Measurements from ENCODE around the gene FAF1.
A peak's percentile ranks its signal among the peaks of the same experiment; 100 is the strongest.
"Not testable (repeated sequence)": the region's sequence is repeated elsewhere in the genome, so short reads cannot be mapped to it uniquely, and the experiment has no call there.

The FAF1 gene

DNA sequence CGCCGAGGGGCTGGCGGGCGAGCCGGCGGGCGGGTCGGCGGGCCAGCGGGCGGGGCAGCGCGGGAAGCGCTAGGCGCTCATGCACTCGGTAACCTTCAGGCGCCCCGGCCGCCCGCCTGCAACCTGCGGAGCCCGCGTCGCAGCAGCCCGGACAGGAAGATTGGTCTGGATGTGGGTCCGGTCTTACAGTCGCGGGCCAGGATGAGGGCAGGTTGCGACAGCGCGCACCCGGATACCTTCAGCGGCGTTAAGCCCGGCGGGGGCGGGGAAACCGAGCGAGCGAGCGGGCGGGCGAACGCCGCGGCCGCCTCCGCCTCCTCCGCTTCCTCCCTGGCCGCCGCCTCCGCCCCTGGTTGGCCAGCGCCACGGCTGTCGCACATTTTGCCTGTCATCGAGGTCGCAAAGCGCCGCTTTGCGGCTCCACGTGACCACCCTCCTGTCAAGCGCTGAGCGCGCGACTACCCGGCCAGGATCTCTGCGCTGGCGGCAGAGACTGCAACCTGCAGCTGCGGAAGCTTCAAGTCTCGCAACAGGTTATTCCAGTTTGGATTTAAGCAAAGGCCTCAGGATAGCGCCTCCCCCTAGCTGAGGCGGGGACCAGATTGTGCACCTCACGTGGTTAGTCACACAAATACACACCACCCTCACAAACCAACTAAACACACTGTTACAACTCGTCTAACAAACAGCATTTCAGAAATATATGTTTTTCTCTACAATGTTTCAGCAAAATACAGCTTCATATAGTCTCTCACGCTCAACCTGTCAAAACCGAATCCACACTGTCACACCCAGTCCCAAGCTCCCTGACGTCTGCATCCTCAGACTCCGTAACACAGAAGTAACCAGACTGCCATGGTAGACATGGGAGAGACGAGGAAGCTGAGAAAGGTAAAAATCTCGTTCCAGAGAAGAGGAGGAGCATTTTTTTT, at the start of gene FAF1:
Gene FAF1 (minus strand): TSS at position 355 of the 932 bp plus-strand sequence. CDS start 456 bp downstream, outside the sequence.
- DNase-seq, result peak; percentile 97 to 98 (median 97)

DNA sequence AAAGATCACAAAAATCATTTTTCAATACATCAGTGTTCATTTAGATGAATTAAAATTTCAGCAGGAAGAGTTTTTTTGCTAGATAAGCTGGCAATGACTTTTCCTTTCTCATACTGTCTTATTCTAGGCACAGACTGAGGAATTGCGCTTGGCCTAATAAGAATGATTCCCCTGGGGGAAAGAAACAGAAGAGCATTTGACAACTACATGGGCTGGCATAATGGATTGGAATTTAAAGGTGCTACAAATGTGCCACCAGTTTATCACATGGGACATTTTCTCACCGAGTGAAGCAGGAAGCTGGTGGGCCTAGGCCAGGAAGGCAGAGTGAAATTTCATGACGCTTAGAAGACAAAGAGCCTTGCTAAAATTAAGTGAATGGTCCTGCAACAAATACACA, 49.3 kb upstream of the FAF1 start:
- DNase-seq, result no peak

- DNase-seq, result not testable (repeated sequence)
Measured at GRCh38 chr1:51005549-51005948, 45.5 kb upstream of the FAF1 start.

DNA sequence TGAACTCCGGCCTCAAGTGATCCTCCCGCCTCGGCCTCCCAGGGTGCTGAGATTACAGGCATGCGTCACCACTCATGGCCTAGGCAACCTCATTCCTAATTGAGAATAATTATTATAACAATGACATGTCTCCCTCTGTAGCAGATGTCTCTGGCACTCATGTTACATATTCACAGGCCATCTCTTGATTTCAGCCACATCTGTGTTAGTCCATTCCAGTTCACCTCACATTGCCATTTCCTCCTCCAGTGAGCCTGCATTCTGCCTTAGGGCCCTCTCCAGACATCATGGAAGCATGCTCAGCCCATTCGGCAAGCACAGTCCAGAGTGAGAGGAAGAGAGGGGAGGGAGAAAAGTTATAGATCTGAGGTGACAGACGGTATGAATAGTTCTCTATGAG, 42.4 kb upstream of the FAF1 start:
- no peak for DNase-seq

DNA sequence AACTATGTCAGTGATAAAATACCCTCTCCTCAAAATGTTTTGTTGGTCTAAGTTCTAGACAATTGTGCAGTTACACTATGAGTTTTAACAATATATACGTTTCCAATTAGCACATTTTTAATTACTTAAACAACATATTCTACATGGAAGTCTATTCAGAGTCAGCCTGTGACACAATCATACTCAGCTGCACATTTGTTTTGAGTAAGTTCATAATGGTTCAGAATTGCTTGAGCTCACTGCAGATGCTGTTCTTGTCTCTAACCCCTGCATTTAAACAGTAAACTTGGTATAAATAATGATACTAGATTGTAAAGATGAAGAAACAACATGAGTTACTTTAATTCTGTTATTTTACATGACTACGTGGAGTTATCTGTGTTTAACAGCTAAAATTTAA, 40.6 kb upstream of the FAF1 start:
- no peak for DNase-seq

DNA sequence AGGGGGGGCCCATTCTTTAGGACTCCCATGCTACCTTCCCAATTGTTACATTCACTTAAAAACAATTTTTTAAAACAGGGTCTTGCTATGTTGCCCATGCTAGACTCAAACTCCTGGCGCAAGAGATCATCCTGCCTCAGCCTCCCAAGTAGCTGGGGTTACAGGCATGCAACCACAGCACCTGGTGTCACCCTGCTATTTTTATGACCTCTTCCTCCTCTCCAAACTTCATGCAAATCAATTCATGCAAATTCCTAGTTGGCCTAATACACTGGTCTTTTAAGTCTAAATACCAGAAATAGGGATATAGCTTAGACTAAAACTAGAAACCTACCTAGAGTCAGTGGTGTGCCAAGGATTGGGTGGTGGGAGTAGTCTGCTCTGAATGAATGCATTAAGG, 40.1 kb upstream of the FAF1 start:
- no peak for DNase-seq

GRCh38 chr1:50999375-50999774, 39.3 kb upstream of the FAF1 start:
- not testable (repeated sequence) for DNase-seq

GRCh38 chr1:50996083-50996482, 36.0 kb upstream of the FAF1 start:
- DNase-seq, result no peak

DNA sequence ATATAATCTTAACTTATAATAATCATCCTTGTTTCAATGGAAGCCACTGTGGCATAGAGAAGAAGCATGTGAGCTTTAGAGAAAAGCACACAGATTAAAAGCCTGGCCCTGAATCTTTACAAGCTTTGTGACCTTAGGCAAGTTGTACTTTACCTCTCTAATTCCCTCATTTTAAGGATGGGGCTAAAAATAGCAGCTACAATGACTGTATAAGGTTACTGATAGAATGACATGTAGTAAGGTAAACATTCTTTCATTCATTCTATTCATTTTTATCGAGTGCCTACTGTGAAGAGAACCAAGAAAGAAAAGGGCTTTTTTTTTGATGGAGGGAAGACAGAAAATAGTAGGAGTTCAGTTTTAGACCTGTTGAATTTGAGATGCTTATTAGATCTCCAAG, 35.6 kb upstream of the FAF1 start:
- no peak for DNase-seq

DNA sequence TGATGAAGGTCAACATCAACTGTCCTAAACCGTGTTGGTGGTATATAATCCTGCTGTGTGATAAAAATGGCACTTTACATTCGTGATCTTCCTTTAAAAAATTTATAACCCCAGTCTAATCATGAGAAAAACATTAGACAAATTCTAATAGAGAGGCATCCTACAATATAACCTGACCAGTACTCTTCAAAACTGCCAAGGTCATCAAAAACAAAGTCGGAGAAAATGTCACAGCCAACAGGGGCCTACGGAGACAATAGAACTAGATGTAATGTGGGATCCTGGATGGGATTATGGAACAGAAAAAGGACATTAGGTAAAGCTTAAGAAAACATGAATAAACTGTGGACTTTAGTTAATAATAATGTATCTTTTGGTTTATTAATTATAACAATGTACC, 34.9 kb upstream of the FAF1 start:
- DNase-seq, result no peak

DNA sequence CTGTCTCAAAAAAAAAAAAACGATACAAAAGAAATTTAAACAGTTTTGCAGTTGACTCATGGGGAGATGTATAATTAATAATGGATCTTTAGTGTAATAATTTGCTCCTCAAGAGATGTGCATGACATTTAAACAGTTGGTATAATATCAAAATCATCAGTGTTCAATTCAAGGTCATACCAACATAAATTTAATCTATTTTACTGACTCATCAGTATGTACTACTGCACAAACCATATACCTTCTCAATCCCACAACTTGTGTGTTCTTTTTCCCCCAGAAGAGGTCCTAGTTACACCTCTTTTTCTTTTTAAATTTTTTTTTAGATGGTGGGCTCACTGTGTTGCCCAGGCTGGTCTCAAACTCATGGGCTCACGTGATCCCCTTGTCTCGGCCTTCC, 33.6 kb upstream of the FAF1 start:
- DNase-seq, result no peak

GRCh38 chr1:50992532-50993318, 32.7 kb upstream of the FAF1 start:
- no peak for DNase-seq

DNA sequence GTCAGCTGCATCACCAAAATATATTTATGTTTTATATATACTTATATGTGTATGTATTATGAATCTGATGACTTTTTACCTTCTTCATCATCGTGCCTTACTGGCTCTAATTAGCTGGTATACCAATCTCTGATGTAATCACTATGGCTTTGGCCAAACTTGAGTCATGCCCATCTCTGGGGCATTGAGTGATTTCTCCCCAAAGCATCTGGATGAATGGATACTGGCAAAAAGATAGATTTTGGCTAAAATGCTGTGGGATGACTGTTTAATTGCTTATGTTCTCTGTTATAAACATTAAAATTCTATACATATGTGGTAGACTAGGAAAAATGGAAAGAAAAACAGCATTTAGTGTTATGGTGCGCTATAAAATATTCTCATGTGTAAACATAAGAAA, 29.6 kb upstream of the FAF1 start:
- DNase-seq, result no peak

DNA sequence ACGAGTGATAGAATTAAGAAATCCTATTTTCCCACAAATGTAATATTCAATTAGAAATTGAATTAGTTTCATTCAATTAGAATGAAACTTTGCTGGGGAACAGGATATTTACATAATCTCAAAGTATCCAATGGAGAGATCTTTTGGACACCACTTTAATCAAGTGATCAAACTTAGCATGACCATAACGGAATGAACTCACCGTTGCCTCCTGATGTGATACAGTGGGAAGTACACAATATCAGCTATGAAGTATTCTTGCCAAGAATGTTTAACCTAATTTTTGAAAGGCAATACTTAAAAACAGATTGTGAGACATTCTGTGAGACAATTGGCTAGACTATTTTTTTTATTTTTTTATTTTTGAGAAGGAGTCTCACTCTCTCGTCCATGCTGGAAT, 26.6 kb upstream of the FAF1 start:
- peak in 1 of 3 donors; percentile 7 for DNase-seq

DNA sequence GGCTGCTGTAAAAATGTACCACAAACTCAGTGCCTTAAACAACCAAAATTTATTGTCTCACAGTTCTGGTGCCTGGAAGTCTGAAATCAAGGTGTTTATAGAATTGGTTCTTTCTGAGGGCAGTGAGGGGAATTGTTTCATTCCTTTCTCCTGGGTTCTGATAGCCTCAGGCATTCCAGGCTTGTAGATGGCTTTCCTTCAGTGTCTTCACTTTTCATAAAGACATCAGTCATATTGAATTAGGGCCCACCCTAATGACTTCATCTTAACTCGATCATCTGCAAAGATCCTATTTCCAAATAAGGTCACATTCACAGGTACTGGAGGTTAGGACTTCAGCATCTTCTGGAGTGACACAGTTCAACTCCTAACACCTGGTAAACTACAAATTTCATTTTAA, 25.0 kb upstream of the FAF1 start:
- no peak for DNase-seq

DNA sequence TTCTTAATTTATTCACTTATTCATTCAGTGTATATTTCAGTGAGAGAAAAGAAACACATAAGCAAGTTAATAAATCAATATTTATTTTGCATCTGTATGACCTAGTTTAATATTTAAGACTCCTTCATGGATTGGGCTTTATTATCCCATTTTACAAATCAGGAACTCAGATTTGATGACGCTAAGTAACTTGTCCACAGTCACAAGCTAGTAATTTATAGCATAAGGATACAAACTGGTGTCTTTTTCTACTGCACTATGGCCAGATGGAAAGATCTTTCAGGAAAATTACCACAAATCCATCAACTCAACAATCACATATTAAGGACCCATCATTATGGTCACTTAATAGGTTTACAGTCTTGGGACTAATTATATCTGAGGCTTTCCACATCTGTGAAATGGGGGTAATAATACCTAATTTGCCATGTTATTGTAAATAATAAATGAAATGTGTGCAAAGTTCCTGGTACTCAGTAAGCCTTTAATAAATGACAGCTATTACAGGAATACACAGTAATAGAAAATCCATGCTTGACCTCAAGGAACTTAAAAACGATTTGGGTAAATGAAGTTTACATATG, 23.2 kb upstream of the FAF1 start:
- no peak for DNase-seq

GRCh38 chr1:50982611-50983010, 22.5 kb upstream of the FAF1 start:
- no peak for DNase-seq

GRCh38 chr1:50981741-50982140, 21.7 kb upstream of the FAF1 start:
- no peak for DNase-seq

DNA sequence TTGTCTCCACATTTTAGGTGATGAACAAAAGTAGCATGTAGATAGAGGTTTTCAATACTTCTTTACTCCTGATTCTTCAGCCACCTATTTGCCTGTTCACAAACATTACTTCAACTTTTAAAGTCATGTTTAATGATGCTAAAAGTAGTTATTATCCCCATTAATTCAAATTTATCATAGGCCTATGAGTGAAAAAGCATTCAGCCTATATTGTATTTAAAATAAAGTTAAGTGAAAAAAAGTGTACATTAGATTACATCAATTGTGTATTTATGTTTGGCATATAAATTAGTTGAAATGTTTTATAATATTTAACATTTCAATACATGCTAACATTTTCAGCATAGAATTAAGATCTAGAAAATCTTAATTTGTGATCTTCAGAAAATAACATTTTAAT, 20.4 kb upstream of the FAF1 start:
- no peak for DNase-seq

GRCh38 chr1:50979937-50980336, 19.9 kb upstream of the FAF1 start:
- no peak for DNase-seq

DNA sequence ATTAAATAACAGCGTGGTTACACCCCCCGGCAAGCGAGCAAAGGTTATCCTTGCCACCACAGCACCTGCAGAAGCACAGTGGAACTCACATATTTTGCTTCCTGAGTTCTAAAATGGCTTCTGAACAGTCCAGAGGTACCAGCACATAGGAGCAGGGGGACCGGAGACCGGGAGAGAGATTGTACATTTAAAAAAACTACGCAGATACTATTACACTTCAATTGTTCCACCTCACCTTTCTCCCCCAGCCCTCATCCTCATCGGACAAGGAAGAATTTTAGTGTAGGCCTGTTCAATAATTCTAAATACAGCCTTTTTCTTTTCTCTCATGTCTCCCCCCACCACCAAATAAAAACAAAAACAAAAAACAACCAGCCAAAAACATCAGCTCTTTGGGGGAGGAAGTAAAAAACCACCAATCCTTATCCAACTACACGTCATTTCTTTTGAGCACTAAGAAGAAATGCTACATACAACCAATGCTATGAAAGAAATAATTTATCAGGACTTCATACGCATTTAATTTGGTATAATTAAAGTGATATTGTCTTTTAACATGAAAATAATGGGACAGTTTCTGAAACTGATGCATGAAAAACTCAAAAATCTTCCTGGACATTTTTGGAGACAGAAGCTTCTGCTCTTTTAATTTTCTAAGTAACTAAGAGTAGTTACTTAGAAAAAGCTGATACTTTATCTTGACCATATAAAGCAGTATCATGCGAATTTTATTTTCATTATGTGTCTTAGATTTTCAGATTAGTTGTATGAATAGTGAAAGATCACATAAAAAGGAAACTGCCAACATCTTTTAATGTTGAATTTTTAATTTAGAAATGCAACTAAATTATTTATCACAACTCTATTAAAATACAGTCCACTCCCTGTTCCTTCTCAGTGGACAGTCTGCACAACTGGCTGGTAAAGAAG, 19.1 kb upstream of the FAF1 start:
- DNase-seq, result no peak

DNA sequence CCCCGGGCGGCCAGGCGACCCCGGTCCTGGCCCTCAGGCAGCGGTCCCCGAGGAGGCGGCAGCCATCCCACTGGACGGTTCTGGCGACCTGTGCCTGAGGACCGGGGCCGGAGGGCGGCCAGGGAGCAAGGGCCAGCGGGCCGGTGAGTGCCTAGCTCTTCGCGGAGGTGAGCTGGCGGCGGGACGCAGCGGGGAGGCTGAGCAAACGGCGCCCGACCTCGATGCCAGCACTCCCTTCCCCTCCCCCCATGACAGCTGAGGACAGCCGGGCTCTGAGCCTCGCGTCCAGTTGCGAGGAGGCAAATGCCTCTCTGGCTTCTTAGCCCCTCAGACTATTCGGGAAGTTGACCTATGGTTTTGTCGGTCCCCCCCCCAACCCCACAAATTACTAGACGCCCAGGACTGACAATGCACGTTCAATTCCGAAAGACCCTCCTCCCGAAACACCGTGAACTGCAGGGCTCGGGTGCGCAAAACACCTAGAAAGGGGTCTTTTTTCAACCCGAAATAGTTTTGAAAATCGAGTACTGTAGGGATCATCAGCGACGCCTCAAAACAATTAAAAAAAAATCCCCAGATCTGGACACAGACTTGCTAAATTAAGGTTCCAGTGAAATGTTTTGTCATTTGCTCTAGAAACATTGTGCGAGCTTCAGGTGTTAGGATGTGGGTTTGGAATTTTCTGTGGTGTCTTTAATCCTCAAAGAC, 18.2 kb upstream of the FAF1 start:
- peak in 2 of 3 donors; percentile 31 to 52 for DNase-seq

Data from suppressor macrophage treated with lipopolysaccharide for 1 hour (primary cell).